GM13977 (cell line): ENCODE results near the gene TRPM8.

Experiments used
- DNase-seq: peaks from one replicate; pipeline ENCODE4 v3.0.0; 2012; ENCODE audit warnings: low spot score
- in situ Hi-C: fragments of 300-500 bp; cut with MboI; formaldehyde crosslinking; loops from one replicate; pipeline ENCODE4 v1.12.0; 2022; ENCODE audit warnings: low sequenced_read_pairs, low pct_unique_long_range_greater_than_20kb, mixed read lengths, inconsistent platforms; ENCODE audit not compliant: unreplicated experiment
- TF ChIP-seq, protein P1 (sequence below): IDR thresholded peaks from 2 replicates; pipeline ENCODE4 v1.5.1; 2012; ENCODE audit warnings: mild to moderate bottlenecking, control low read depth; ENCODE audit not compliant: insufficient read depth; ENCODE audit errors: extremely low read depth, missing control alignments

The TRPM8 gene

DNA sequence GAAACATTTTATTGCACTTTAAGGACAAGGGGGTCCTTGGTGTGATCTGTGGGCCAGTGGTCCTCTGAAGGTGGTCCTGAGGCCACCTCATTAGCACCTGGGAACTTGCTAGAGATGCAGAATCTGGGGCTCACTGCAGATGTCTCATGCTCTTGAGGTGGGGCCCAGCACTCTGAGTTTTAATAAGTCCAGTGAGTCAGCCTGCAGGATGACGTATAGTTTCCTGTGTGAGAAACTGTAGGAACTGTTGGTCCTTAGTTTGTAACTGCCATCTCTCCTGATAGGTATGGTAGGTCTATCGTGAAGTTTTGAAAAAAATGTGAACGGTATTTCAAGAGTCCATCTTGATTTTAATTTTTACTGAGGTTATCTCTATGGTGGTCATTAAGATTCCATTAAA, 2.8 kb downstream of the TRPM8 start:
- no peak for DNase-seq
- in situ Hi-C loops = no loop called here
- TF ChIP-seq, protein P1, sequence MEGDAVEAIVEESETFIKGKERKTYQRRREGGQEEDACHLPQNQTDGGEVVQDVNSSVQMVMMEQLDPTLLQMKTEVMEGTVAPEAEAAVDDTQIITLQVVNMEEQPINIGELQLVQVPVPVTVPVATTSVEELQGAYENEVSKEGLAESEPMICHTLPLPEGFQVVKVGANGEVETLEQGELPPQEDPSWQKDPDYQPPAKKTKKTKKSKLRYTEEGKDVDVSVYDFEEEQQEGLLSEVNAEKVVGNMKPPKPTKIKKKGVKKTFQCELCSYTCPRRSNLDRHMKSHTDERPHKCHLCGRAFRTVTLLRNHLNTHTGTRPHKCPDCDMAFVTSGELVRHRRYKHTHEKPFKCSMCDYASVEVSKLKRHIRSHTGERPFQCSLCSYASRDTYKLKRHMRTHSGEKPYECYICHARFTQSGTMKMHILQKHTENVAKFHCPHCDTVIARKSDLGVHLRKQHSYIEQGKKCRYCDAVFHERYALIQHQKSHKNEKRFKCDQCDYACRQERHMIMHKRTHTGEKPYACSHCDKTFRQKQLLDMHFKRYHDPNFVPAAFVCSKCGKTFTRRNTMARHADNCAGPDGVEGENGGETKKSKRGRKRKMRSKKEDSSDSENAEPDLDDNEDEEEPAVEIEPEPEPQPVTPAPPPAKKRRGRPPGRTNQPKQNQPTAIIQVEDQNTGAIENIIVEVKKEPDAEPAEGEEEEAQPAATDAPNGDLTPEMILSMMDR = no peak

DNA sequence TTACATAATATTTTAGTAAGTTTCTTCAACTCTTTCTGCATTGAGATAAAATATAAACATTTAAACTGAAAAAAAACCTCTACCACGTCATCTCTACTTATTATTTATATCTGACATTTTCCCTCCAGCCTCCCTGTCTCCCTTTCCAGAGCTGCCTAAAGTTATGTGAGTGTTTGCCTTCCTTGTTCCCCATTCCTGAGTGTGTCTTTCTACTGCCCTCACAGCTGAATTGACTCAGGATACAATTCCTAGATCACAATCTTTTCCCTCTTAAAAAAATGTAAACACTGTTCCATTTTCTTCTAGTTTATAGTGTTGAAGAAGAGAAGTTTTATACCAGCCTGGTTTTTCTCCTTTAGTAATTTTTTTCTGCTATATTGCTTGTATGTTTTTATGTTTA, 5.3 kb downstream of the TRPM8 start:
- in situ Hi-C loops = no loop called here
- no peak for DNase-seq
- TF ChIP-seq, protein P1 = no peak

DNA sequence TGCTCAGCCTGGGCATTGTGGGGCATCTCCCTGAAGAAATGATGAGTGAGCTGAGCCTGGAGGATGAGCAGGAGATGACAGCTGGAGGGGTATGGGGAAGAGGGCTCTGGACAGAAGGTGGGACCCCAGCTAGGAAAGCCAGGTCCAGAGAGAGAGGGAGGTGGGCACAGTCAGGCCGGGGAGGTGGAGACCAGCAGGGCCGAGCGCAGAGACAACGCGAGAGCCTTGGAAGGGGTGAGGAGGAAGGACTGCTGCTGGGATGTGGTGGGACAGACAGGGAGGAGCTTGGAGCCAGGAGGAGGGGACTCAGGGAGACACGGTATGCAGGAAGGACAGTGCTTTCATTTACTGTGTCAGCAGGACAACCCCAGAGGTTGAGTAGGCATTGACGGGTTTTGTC, 8.2 kb downstream of the TRPM8 start:
- in situ Hi-C loops = no loop called here
- TF ChIP-seq, protein P1 = no peak
- DNase-seq = no peak

DNA sequence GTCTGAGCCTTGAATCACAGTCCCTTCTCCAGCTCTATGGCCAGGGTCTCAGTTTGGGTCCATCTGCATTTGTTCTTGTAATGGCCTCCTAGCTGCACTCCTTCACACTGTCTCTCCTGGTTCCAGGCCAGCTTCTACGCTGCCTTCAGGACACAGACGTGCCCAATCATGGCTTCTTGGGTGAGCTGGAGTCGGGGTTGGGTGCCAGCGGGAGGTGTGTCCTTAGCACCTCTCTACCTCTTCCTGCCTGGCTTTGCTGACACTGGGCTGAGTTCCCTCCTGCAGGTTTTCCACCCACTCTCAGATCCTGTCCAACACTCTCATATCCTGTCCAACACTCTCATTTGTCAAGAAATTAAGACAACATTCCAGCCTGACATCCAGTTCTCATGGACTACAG, 9.6 kb downstream of the TRPM8 start:
- in situ Hi-C loops = no loop called here
- TF ChIP-seq, protein P1 = no peak
- no peak for DNase-seq

DNA sequence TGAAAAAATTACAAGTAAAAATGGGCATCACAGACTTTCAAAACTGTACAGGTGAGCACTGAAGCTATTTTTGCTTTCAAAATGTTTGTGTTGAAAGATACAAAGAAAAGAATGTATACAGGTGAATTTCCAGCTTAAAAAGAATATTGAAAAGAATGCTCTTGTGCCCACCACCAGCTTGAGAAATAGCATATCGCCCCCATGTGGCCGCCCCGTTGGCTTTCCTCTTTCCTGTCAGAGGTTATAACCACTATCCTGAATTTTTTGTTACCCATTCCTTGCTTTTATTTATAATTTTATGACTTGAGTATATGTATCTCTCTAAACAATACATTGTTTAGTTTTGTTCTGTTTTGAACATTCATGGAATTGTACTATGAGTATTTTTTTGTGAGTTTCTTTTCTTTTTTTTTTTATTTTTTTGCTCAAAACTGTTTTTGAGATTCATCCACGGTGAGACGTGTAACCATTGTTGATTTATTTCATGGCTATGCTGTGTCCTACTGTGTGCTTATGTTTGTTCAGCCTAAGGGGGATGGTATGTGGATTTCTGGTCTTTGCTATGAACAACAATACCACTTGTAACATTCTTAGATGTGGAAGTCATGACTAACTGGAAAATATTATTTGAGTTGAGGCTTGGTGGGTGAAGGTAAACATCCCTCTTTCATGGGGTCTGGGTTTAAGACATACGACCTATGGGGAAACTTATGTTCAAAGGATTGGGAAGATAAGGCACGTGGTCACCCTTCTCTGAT, 11.6 kb downstream of the TRPM8 start:
- TF ChIP-seq, protein P1 = peak; percentile 46
- in situ Hi-C loops = no loop called here
- DNase-seq = no peak

DNA sequence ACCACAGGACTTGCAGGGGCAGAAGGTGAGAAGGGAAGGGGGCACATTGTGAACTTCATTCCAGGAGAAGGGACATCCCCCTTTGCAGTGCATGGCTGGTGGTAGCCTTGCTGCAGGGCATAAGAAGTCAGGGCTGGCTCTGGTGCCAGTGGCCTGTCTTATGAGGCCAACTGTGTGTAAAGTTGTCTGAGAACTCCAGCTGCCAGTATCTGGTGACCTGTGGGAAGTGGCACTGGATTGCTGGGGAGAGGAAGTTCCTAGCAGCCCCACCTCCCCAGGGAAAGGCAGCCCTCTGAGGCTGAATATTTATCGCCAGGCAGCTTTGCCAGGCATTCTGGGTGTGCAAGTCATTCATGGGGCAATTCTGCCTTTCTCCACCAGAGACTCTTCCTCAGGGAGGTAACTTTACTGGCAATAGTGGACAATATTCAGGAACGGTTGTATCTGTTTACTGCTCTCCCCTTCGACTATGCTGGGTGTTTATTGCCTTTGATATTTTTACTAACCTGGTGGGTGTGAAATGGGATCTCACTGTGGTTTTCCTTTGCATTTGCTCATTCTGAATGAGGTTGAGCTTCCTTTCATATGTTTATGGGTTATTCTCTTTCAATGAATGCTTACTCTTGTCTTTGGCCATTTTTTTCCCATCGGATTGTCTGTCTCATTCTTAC, 12.3 kb downstream of the TRPM8 start:
- in situ Hi-C loops = no loop called here
- DNase-seq = no peak
- TF ChIP-seq, protein P1 = no peak
